ENCODE measurements around the gene YPEL2.
"Not testable (repeated sequence)": the region's sequence is repeated elsewhere in the genome, so short reads cannot be mapped to it uniquely, and the experiment has no call there.

- TF ChIP-seq, protein P1, sequence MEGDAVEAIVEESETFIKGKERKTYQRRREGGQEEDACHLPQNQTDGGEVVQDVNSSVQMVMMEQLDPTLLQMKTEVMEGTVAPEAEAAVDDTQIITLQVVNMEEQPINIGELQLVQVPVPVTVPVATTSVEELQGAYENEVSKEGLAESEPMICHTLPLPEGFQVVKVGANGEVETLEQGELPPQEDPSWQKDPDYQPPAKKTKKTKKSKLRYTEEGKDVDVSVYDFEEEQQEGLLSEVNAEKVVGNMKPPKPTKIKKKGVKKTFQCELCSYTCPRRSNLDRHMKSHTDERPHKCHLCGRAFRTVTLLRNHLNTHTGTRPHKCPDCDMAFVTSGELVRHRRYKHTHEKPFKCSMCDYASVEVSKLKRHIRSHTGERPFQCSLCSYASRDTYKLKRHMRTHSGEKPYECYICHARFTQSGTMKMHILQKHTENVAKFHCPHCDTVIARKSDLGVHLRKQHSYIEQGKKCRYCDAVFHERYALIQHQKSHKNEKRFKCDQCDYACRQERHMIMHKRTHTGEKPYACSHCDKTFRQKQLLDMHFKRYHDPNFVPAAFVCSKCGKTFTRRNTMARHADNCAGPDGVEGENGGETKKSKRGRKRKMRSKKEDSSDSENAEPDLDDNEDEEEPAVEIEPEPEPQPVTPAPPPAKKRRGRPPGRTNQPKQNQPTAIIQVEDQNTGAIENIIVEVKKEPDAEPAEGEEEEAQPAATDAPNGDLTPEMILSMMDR (conservative IDR thresholded peaks at IDR 0.05 in 1 of 2, IDR thresholded peaks at IDR 0.05 in 1 of 2; ENCODE audit: low read depth in 1 of 2, low read length in 2 of 2) = not testable (repeated sequence)
- not testable (repeated sequence) for TF ChIP-seq EZH2 (IDR thresholded peaks at IDR 0.05; ENCODE audit: low read length, missing control alignments)
These were observed 41.0 kb upstream of the YPEL2 start for GRCh38 chr17:59290302-59290998.
